ENCODE results near the gene TAS2R41.

TAS2R41 gene

DNA sequence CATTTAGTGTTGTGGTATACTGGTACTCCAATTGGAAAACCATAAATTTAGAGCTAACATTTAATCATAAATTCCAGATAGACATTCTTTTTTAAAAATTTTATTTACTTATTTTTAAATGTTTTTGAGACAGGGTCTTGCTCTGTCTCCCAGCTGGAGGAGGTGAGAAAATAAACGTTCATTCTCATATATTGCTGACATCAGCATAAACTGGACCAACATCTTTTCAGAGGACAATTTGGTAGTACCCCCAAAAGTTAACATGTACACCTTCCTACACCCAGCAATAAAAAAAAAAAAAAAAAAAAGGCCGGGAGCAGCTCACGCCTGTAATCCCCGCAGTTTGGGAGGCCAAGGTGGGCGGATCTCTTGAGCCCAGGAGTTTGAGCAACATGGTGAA lies 29.2 kb upstream of the TAS2R41 start:
- no peak for DNase-seq
- TF ChIP-seq POLR2A (IDR thresholded peaks at IDR 0.05; ENCODE audit: low read length) = no peak
- no peak for TF ChIP-seq GATA1 (IDR thresholded peaks at IDR 0.05; ENCODE audit: low read depth, low read length)

DNA sequence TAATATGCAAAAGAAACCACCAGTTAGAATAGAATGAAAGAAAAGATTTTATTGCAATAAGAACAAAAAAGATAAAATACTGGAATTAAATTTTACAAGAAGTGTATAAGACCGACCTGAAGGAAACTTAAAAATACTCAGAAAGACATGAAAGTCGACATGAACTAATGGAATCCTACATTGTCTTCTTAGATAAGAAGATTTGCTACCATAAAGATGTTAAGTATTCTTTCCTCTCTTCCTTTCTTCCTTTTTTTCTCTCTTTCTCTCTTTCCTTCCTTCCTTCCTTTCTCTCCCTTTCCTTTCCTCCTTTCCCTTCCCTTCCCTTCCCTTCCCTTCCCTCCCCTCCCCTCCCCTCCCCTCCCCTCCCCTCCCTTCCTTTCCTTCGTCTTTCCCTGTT lies 27.9 kb upstream of the TAS2R41 start:
- DNase-seq = no peak
- no peak for TF ChIP-seq GATA1 (IDR thresholded peaks at IDR 0.05; ENCODE audit: low read depth, low read length)
- no peak for TF ChIP-seq POLR2A (IDR thresholded peaks at IDR 0.05; ENCODE audit: low read length)

GRCh38 chr7:143451122-143451521 lies 26.6 kb upstream of the TAS2R41 start:
- no peak for DNase-seq
- TF ChIP-seq POLR2A (IDR thresholded peaks at IDR 0.05; ENCODE audit: low read length) (no peak), GATA1 (IDR thresholded peaks at IDR 0.05; ENCODE audit: low read depth, low read length) (no peak)

DNA sequence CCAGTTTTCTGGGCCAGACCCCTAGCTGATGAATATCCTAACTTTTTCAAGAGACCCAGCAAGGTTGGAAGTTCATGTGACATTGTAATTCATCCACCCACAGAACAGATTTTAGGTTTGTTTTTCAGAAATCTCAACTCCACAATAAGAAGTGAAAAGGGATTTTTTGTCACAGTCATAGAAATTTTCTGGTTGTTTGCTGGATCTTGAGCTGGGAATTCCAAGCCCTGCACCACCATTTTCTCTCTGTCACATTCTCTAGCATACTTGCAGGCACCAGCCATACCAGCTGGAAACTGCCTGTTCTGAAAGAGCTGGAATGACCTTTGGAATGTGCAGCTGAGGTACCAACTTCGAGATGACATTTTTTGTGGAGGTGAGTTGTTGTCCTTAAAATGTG lies 25.9 kb upstream of the TAS2R41 start:
- no peak for TF ChIP-seq POLR2A (IDR thresholded peaks at IDR 0.05; ENCODE audit: low read length)
- no peak for TF ChIP-seq GATA1 (IDR thresholded peaks at IDR 0.05; ENCODE audit: low read depth, low read length)
- no peak for DNase-seq

GRCh38 chr7:143452495-143452894 lies 25.2 kb upstream of the TAS2R41 start:
- no peak for DNase-seq
- no peak for TF ChIP-seq POLR2A (IDR thresholded peaks at IDR 0.05; ENCODE audit: low read length)

- TF ChIP-seq GATA1 (IDR thresholded peaks at IDR 0.05; ENCODE audit: low read depth, low read length) (no peak), POLR2A (IDR thresholded peaks at IDR 0.05; ENCODE audit: low read length) (no peak)
- no peak for DNase-seq
Observed at GRCh38 chr7:143454091-143454680, 23.5 kb upstream of the TAS2R41 start.

DNA sequence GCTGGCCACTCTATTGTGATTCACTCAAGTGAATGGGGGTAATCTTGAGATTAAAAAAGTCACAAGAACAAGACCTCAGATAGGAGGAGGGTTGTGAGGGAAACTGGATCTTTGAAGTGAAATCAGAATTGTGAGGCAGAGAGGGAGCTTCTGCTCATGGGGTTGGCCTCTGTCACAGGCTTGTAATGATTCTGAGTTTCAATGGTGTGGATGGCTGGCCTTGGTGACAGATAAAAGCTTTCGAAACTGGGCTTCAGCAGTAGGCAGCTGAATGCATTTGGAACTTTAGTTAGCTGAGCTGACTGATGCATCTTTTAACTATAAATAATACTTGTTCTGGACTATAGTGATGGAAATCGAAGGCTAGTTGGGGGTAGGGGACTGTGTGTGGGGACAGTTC lies 22.2 kb upstream of the TAS2R41 start:
- no peak for DNase-seq
- no peak for TF ChIP-seq POLR2A (IDR thresholded peaks at IDR 0.05; ENCODE audit: low read length)

GRCh38 chr7:143455942-143456341 lies 21.7 kb upstream of the TAS2R41 start:
- TF ChIP-seq POLR2A (IDR thresholded peaks at IDR 0.05; ENCODE audit: low read length) = no peak
- TF ChIP-seq GATA1 (IDR thresholded peaks at IDR 0.05; ENCODE audit: low read depth, low read length) = no peak
- DNase-seq = no peak

- DNase-seq = no peak
- TF ChIP-seq POLR2A (IDR thresholded peaks at IDR 0.05; ENCODE audit: low read length) (no peak), GATA1 (IDR thresholded peaks at IDR 0.05; ENCODE audit: low read depth, low read length) (no peak)
Observed at GRCh38 chr7:143456992-143457793, 20.5 kb upstream of the TAS2R41 start.

GRCh38 chr7:143458263-143458662 lies 19.4 kb upstream of the TAS2R41 start:
- no peak for DNase-seq
- TF ChIP-seq POLR2A (IDR thresholded peaks at IDR 0.05; ENCODE audit: low read length) = no peak
- no peak for TF ChIP-seq GATA1 (IDR thresholded peaks at IDR 0.05; ENCODE audit: low read depth, low read length)

- no peak for TF ChIP-seq POLR2A (IDR thresholded peaks at IDR 0.05; ENCODE audit: low read length)
- TF ChIP-seq GATA1 (IDR thresholded peaks at IDR 0.05; ENCODE audit: low read depth, low read length) = no peak
Observed at GRCh38 chr7:143458681-143459080, 19.0 kb upstream of the TAS2R41 start.

GRCh38 chr7:143459359-143459758 lies 18.3 kb upstream of the TAS2R41 start:
- no peak for DNase-seq
- TF ChIP-seq POLR2A (IDR thresholded peaks at IDR 0.05; ENCODE audit: low read length) (no peak), GATA1 (IDR thresholded peaks at IDR 0.05; ENCODE audit: low read depth, low read length) (no peak)

More at GRCh38 chr7:143458681-143459080, 19.0 kb upstream of the TAS2R41 start:
- DNase-seq = no peak

- TF ChIP-seq POLR2A (IDR thresholded peaks at IDR 0.05; ENCODE audit: low read length) = no peak
- DNase-seq = no peak
Observed at GRCh38 chr7:143460271-143460979, 17.2 kb upstream of the TAS2R41 start.

DNA sequence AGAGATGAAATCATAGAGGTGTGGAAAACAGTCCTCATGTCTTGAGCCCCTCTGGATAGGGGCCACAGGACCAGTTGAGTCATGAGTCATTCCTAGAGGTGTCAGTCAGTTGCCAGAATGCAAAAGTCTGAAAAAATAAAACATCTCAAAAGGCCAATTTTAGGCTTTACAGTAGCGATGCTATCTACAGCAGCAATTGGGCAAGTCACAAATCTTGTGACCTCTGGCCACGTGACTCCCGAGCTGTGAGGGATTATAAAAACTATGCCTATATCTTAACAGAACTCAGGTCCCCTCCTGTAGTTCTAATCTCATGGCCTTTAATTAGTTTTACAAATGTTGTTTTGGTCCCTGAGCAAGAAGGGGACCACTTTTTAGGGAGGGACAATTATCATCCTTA lies 15.6 kb upstream of the TAS2R41 start:
- DNase-seq = no peak
- TF ChIP-seq GATA1 (IDR thresholded peaks at IDR 0.05; ENCODE audit: low read depth, low read length) (no peak), POLR2A (IDR thresholded peaks at IDR 0.05; ENCODE audit: low read length) (no peak)

- TF ChIP-seq POLR2A (IDR thresholded peaks at IDR 0.05; ENCODE audit: low read length) (no peak), GATA1 (IDR thresholded peaks at IDR 0.05; ENCODE audit: low read depth, low read length) (no peak)
- DNase-seq = no peak
Observed at GRCh38 chr7:143463556-143463955, 14.1 kb upstream of the TAS2R41 start.

All from erythroblast (primary cell).